Adrenal gland (tissue), 12 donors: ENCODE data around the gene SSPN. TPM values are rescaled to one million over a fixed set of nuclear protein-coding genes. Genes with fewer than 3 reads are reported as not detected.

Experiments used
- DNase-seq, 7 donors: peaks; one replicate each; pipeline ENCODE4 v3.0.0-alpha.2; 2019 to 2020
- H3K27ac ChIP-seq, 5 donors: fragments of 200-600 bp; sonication (generic) in 4 of 5; 1 replicate in 3 of 5; 2 replicates in 2 of 5; pipeline versions ENCODE4 v1.5.1 to v1.8.0; 2016 to 2020; ENCODE audit warnings: mild to moderate bottlenecking in 1 of 5
- H3K27me3 ChIP-seq: fragments of 200-600 bp; 2 replicates; pipeline ENCODE4 v1.8.0; 2021
- H3K36me3 ChIP-seq, 2 donors: fragments of 200-600 bp; replicated peaks in 1 of 2; 1 replicate in 1 of 2; 2 replicates in 1 of 2; pipeline versions ENCODE4 v1.5.1 to v1.8.0; 2018 to 2022
- H3K4me1 ChIP-seq, 2 donors: fragments of 200-600 bp; replicated peaks in 1 of 2; 1 replicate in 1 of 2; 2 replicates in 1 of 2; pipeline versions ENCODE4 v1.5.1 to v1.8.0; 2018 to 2021
- H3K4me3 ChIP-seq, 4 donors: fragments of 200-600 bp; sonication (generic) in 3 of 4; one replicate each; pipeline ENCODE4 v1.5.1; 2016 to 2018
- H3K9me3 ChIP-seq, 3 donors: fragments of 200-600 bp; sonication (generic) in 1 of 3; replicated peaks in 1 of 3; 1 replicate in 2 of 3; 2 replicates in 1 of 3; pipeline versions ENCODE4 v1.5.1 to v1.8.0; 2016 to 2021
- POLR2A ChIP-seq, 2 donors: fragments of 450-650 bp; IDR thresholded peaks; one replicate each; pipeline ENCODE4 v1.6.1; 2017; ENCODE audit warnings: antibody characterized with exemption in 2 of 2, mild to moderate bottlenecking in 2 of 2, moderate library complexity in 1 of 2
- WGBS, 4 donors: extraction: QIAGEN DNeasy Blood & Tissue Kit in 2 of 4; methylation state at CpG; one replicate each; pipeline versions ENCODE4 v1.1.5 to v1.1.7; 2013 to 2017; 5-methylcytosine and 5-hydroxymethylcytosine counted together
- intact Hi-C, 2 donors: fragments of 100-400 bp; cut with DNase I; formaldehyde crosslinking; loops; one replicate each; pipeline versions ENCODE4 v1.14.1 to v1.15.0; 2022 to 2023
- polyA plus RNA-seq, 3 donors: library from polyadenylated mRNA; stranded (reverse); fragments of 200-250 nt in 2 of 3; fragments of 350-450 nt in 1 of 3; fragmentation: Illumina TruSeq in 1 of 3; extraction: RNeasy Lipid Tissue Mini Kit (QIAGEN cat#74804) in 1 of 3; gene quantifications; one replicate each; pipeline ENCODE4 v1.2.3, GENCODE V29; 2013 to 2014
- total RNA-seq, 9 donors: library from RNA; depleted of rRNA in 4 of 9; stranded (reverse); fragments of >200 nt in 4 of 9; fragments of 120-200 nt in 1 of 9; fragmentation: NEBNext Ultra II Directional in 1 of 9; extraction: Animal tissue kit (Norgen Biotek cat#: 25700) in 1 of 9; gene quantifications; one replicate each; pipeline versions ENCODE4 v1.1.0 to v1.2.4, GENCODE V29; 2013 to 2023
- TF ChIP-seq, protein P1 (sequence below), 6 experiments: fragments of 450-650 bp in 4 of 6; fragments of 200-600 bp in 2 of 6; sonication (generic) in 1 of 6; IDR thresholded peaks; 1 replicate in 5 of 6; 2 replicates in 1 of 6; pipeline versions ENCODE4 v1.5.1 to v1.8.0; 2016 to 2021; ENCODE audit warnings: antibody characterized with exemption in 6 of 6, mild to moderate bottlenecking in 2 of 6, moderate library complexity in 1 of 6
- donor health status: healthy with polysubstance abuse.
- donor health status: Bipolar disorder and iron deficiency.
- donor health status: DM: yes; HTN: yes; CAD: no.
- donor health status: DM: no; HTN: no; CAD: no.
- donor health status: DM: no; HTN: no; CAD: no.
- donor health status: DM: yes; HTN: yes; CAD: no.

SSPN gene
- total and polyA plus RNA-seq, 12 donors: 3.3 to 47.8 (median 13.9) TPM

DNA sequence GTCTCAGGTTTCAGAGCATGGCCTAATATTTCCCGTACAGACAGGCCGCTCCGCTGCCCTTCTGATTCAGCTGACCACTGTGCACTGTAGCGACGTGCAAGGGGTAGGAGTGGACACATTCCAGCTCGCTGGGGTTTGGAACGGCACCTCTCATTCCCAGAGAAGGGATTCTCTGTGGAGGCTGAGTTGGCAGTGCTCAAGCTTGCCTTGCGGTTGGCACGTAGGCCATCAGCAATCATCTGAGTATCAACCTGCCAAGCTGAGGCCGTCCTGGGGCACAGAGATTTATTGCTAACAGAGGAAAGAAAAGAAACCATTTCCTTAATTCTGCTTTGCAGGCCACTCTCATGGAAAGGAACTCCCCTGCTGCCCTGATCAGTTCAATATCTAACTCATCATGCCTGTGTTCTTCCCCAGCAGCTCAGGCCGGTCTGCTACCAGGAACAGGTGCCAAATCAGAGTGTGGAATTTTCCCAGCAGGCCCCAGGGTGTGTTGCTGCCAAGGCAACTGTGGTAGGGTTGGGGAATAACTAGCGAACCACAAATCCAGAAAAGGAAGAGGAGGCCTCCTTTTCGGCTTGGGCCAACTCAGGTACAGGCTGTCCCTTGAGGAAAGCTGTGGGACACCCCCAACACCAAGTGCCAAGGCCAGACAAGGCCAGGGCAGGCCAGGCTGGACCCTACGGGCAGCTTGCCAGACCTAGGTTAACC lies 92.5 kb downstream of the SSPN start:
- no peaks in the 10 kb centered on the region for H3K36me3 ChIP-seq
- WGBS, 4 donors: 53 to 75% (median 62%) methylated on average over 12 to 14 of the region's 14 CpGs
- no peak for TF ChIP-seq POLR2A (IDR thresholded peaks at IDR 0.05)
- TF ChIP-seq, protein P1, sequence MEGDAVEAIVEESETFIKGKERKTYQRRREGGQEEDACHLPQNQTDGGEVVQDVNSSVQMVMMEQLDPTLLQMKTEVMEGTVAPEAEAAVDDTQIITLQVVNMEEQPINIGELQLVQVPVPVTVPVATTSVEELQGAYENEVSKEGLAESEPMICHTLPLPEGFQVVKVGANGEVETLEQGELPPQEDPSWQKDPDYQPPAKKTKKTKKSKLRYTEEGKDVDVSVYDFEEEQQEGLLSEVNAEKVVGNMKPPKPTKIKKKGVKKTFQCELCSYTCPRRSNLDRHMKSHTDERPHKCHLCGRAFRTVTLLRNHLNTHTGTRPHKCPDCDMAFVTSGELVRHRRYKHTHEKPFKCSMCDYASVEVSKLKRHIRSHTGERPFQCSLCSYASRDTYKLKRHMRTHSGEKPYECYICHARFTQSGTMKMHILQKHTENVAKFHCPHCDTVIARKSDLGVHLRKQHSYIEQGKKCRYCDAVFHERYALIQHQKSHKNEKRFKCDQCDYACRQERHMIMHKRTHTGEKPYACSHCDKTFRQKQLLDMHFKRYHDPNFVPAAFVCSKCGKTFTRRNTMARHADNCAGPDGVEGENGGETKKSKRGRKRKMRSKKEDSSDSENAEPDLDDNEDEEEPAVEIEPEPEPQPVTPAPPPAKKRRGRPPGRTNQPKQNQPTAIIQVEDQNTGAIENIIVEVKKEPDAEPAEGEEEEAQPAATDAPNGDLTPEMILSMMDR (IDR thresholded peaks at IDR 0.05): no peak
- intact Hi-C loops: no loop called here
- no peaks in the 10 kb centered on the region for H3K9me3 ChIP-seq
- peak overlapping the region in 2 of 5 donors; percentile 29 to 53 for H3K27ac ChIP-seq
- no peak overlapping the region for H3K4me3 ChIP-seq
- H3K4me1 ChIP-seq: peaks cover 0 to 9% of the 10 kb centered on the region in 2 donors
- H3K27me3 ChIP-seq: no peaks in the 10 kb centered on the region
- DNase-seq: peak in 6 of 7 donors; percentile 23 to 77 (median 42)

DNA sequence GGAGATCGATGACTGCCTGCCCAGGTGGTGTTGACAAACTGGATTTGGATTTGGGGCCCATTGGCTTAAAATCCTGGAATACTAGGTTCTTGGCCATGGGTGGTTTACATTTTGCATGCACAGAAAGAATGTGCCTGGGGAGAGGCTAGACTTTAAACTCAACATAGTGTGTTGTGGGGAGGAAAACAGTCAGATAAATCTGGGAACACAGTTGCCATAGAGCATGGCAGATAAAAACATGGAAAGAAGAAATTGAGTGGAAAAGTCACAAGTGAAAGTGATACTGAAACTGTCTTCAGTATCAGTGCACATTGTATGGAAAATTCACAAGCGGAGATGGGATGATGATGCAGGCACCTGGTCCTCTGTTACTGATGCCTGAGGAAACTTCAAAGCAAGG lies 95.2 kb downstream of the SSPN start:
- no peaks in the 10 kb centered on the region for H3K27me3 ChIP-seq
- H3K4me3 ChIP-seq: no peak overlapping the region
- intact Hi-C loops: no loop called here
- no peak overlapping the region for H3K27ac ChIP-seq
- no peak for DNase-seq
- peaks cover 0 to 9% of the 10 kb centered on the region in 2 donors for H3K4me1 ChIP-seq
- TF ChIP-seq, protein P1 (IDR thresholded peaks at IDR 0.05): no peak
- TF ChIP-seq POLR2A (IDR thresholded peaks at IDR 0.05): no peak
- H3K36me3 ChIP-seq: no peaks in the 10 kb centered on the region
- 88 to 94% (median 91%) methylated on average over 2 of the region's 2 CpGs for WGBS, 4 donors
- no peaks in the 10 kb centered on the region for H3K9me3 ChIP-seq

DNA sequence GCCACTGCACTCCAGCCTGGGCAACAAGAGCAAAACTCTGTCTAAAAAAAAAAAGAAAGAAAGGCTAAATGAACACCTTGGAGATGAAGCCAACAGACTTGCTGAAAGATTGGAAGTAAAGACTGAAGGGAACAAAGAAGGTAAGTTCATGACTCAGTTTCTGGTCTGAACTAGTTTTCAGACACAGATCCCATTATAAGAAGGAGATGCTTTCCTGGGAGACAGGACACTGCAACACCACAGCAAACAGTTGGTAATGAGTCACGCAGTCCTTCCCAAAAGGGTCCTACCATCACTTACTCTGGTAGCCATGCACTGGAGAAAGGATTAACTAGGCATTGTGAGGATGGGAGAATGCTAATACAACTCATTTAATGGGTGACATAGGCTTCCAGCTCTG lies 97.2 kb downstream of the SSPN start:
- Histone ChIP-seq H3K36me3 (no peaks in the 10 kb centered on the region), H3K4me3 (no peak overlapping the region), H3K27me3 (no peaks in the 10 kb centered on the region), H3K9me3 (no peaks in the 10 kb centered on the region), H3K4me1 (peaks cover 0 to 9% of the 10 kb centered on the region in 2 donors), H3K27ac (no peak overlapping the region)
- no peak for TF ChIP-seq POLR2A (IDR thresholded peaks at IDR 0.05)
- TF ChIP-seq, protein P1 (IDR thresholded peaks at IDR 0.05): no peak
- no peak for DNase-seq
- 92 to 100% (median 96%) methylated on average over 1 of the region's 1 CpG for WGBS, 4 donors
- intact Hi-C loops: no loop called here

DNA sequence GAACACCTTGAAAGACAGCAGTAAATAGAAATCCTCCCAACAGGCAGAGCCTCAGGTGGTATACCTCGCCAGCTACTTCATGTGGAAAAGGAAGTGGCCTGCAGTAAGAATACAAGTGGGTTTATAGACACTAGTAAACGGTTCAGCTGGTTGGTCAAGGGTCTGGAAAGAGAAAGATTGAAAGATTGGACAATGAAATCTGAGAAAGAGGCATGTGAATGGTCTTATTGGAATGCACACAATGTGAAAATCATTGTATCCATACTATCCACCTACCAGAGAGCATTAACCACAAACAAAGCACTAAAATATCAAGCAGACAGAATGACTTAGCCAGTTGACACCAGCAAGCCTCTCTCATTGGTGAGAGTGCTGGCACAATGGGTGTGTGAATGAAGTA lies 98.2 kb downstream of the SSPN start:
- H3K9me3 ChIP-seq: no peaks in the 10 kb centered on the region
- 86 to 92% (median 88%) methylated on average over 2 of the region's 2 CpGs for WGBS, 4 donors
- H3K36me3 ChIP-seq: no peaks in the 10 kb centered on the region
- no peaks in the 10 kb centered on the region for H3K27me3 ChIP-seq
- H3K4me1 ChIP-seq: peaks cover 4 to 7% of the 10 kb centered on the region in 2 donors
- H3K27ac ChIP-seq: no peak overlapping the region
- no peak overlapping the region for H3K4me3 ChIP-seq
- intact Hi-C loops: no loop called here
- no peak for DNase-seq
- TF ChIP-seq POLR2A (IDR thresholded peaks at IDR 0.05): no peak
- TF ChIP-seq, protein P1 (IDR thresholded peaks at IDR 0.05): no peak
